ENCODE results near the gene UNC13D.

GRCh38 chr17:75849724-75850123 is 5.5 kb upstream of the UNC13D start:
- TF ChIP-seq EZH2 (IDR thresholded peaks at IDR 0.05; ENCODE audit: low read length) (no peak), CTCF (optimal IDR thresholded peaks at IDR 0.05 in 1 of 3, IDR thresholded peaks at IDR 0.05 in 1 of 3, conservative IDR thresholded peaks at IDR 0.05 in 1 of 3; ENCODE audit: extremely low read depth in 1 of 3, insufficient read depth in 2 of 3, low read length in 3 of 3) (no peak)
